Measurements from ENCODE around the gene EEF1AKMT3.

Gene EEF1AKMT3

DNA sequence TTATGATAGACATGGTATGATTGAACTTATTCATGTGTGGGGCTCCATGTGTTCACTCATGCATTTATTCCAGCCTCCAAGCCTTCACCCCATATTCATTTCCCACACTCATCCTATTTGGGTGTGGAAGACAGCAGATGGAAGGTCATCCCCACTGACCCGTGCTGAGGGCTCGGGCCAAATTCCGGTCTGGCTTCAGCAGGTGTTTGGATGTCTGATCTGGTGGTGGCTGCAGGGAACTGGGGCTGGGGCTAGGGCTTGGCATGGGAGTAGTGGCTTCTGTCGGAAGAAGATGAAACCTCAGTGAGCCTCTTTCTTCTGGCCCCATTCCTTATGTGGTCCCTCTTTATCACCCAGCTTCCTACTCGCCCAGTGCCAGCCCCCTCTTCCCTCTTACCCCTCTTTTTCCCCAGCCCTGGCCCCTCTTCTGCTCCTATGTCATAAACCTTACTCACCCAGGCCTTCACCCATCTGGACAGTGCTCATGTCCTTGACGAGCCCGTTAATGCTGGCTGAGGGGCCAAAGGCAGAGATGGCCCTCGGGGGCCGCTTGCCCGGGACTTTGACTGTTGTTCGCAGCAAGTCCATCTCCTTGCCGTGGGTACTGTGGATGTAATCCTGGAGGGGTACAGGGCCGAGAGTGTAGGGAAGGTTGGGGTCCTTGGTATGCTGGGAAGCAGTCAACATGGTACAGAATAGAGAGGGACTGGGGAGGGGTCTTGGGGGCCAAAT is 41.9 kb upstream of the EEF1AKMT3 start:
- no peak overlapping the region for H3K4me3 ChIP-seq (ENCODE audit: low read length)
- H3K27ac ChIP-seq (ENCODE audit: low read depth, low read length): no peak overlapping the region
- H3K36me3 ChIP-seq (ENCODE audit: control insufficient read depth, insufficient read depth, low read length): no peaks in the 10 kb centered on the region
- H3K27me3 ChIP-seq (ENCODE audit: control insufficient read depth, insufficient read depth, low read length): peaks cover 17% of the 10 kb centered on the region
- H3K4me1 ChIP-seq (ENCODE audit: control insufficient read depth, insufficient read depth, low read length): no peaks in the 10 kb centered on the region
- H3K9ac ChIP-seq (ENCODE audit: low read length): no peak overlapping the region

GRCh38 chr12:57731411-57732080 is 40.9 kb upstream of the EEF1AKMT3 start:
- H3K27ac ChIP-seq (ENCODE audit: low read depth, low read length): no peak overlapping the region
- no peaks in the 10 kb centered on the region for H3K36me3 ChIP-seq (ENCODE audit: control insufficient read depth, insufficient read depth, low read length)
- H3K27me3 ChIP-seq (ENCODE audit: control insufficient read depth, insufficient read depth, low read length): peaks cover 22% of the 10 kb centered on the region
- H3K4me3 ChIP-seq (ENCODE audit: low read length): no peak overlapping the region
- no peaks in the 10 kb centered on the region for H3K4me1 ChIP-seq (ENCODE audit: control insufficient read depth, insufficient read depth, low read length)
- H3K9ac ChIP-seq (ENCODE audit: low read length): no peak overlapping the region

DNA sequence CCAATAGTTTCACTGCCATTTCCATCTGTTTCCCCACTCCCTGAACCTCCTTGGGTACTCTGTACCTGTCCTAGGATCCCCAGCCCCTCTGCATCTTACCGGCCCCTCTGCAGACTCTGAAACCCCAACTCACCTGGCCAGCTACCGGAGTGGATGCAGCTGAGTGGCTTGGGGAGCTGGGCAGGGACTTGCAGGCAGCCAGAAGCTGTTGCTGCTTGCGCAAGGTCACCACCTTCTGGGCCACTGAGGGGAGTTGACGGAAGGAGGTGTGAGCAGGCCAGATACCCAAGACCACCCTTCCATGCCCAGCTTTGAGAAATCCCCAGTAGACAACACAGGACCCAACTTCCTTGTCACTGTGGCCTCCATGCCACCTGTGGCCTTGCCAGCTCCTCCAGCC is 40.1 kb upstream of the EEF1AKMT3 start:
- Histone ChIP-seq H3K27me3 (ENCODE audit: control insufficient read depth, insufficient read depth, low read length) (peaks cover 26% of the 10 kb centered on the region), H3K36me3 (ENCODE audit: control insufficient read depth, insufficient read depth, low read length) (no peaks in the 10 kb centered on the region), H3K27ac (ENCODE audit: low read depth, low read length) (no peak overlapping the region)

DNA sequence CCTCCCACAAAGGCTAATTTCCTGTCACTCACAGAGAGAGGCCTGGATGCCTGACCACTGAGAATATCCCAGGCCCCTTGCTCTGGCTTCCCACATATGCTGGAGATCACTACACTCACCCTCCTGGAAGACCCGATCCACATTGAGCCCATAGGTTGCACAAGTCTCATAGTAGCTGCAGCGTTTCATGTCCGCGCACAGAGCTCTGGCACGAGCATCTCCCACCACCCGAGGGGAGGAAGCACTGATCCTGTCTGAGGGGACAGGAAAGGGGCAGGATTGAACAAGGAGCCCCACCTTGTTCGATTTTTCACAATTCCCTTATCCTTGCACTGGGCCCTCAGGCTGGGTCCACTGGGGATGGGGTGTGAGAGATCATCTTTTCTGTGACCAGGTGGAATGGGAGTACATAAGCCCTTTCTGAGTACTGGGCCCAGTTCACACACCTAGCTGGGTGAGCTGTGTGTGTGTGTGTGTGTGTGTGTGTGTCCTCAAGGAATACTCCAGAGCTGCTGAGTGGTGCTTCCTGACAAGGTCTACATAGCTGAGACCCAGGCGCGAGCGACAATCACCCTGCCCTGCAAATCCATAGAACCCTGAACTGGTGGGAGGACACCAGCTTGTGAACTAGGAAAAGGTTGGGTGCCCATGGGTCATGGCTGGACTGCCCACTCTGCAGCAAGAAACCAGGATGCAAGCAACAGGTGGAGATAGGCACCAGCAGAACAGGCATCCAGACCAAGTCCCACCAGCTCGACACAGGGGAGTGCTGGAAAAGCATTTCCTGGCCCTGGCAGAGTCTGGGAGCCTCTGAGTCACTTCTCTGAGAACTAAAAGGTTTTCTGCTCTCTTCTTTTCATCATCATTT is 39.5 kb upstream of the EEF1AKMT3 start:
- no peaks in the 10 kb centered on the region for H3K36me3 ChIP-seq (ENCODE audit: control insufficient read depth, insufficient read depth, low read length)
- H3K27ac ChIP-seq (ENCODE audit: low read depth, low read length): no peak overlapping the region
- H3K27me3 ChIP-seq (ENCODE audit: control insufficient read depth, insufficient read depth, low read length): peaks cover 25% of the 10 kb centered on the region
- no peaks in the 10 kb centered on the region for H3K4me1 ChIP-seq (ENCODE audit: control insufficient read depth, insufficient read depth, low read length)
- H3K9ac ChIP-seq (ENCODE audit: low read length): no peak overlapping the region
- no peak overlapping the region for H3K4me3 ChIP-seq (ENCODE audit: low read length)

More for the DNA sequence above, 40.1 kb upstream of the EEF1AKMT3 start:
- no peaks in the 10 kb centered on the region for H3K4me1 ChIP-seq (ENCODE audit: control insufficient read depth, insufficient read depth, low read length)
- H3K9ac ChIP-seq (ENCODE audit: low read length): no peak overlapping the region
- no peak overlapping the region for H3K4me3 ChIP-seq (ENCODE audit: low read length)

- Histone ChIP-seq H3K9ac (ENCODE audit: low read length) (no peak overlapping the region), H3K27ac (ENCODE audit: low read depth, low read length) (no peak overlapping the region), H3K4me3 (ENCODE audit: low read length) (no peak overlapping the region), H3K4me1 (ENCODE audit: control insufficient read depth, insufficient read depth, low read length) (no peaks in the 10 kb centered on the region), H3K36me3 (ENCODE audit: control insufficient read depth, insufficient read depth, low read length) (no peaks in the 10 kb centered on the region), H3K27me3 (ENCODE audit: control insufficient read depth, insufficient read depth, low read length) (peaks cover 25% of the 10 kb centered on the region)
Measured at GRCh38 chr12:57733928-57734327, 38.5 kb upstream of the EEF1AKMT3 start.

- H3K9ac ChIP-seq (ENCODE audit: low read length): no peak overlapping the region
- no peaks in the 10 kb centered on the region for H3K4me1 ChIP-seq (ENCODE audit: control insufficient read depth, insufficient read depth, low read length)
- peaks cover 31% of the 10 kb centered on the region for H3K27me3 ChIP-seq (ENCODE audit: control insufficient read depth, insufficient read depth, low read length)
- H3K27ac ChIP-seq (ENCODE audit: low read depth, low read length): no peak overlapping the region
- H3K4me3 ChIP-seq (ENCODE audit: low read length): no peak overlapping the region
- no peaks in the 10 kb centered on the region for H3K36me3 ChIP-seq (ENCODE audit: control insufficient read depth, insufficient read depth, low read length)
Measured at GRCh38 chr12:57734591-57734990, 37.8 kb upstream of the EEF1AKMT3 start.

DNA sequence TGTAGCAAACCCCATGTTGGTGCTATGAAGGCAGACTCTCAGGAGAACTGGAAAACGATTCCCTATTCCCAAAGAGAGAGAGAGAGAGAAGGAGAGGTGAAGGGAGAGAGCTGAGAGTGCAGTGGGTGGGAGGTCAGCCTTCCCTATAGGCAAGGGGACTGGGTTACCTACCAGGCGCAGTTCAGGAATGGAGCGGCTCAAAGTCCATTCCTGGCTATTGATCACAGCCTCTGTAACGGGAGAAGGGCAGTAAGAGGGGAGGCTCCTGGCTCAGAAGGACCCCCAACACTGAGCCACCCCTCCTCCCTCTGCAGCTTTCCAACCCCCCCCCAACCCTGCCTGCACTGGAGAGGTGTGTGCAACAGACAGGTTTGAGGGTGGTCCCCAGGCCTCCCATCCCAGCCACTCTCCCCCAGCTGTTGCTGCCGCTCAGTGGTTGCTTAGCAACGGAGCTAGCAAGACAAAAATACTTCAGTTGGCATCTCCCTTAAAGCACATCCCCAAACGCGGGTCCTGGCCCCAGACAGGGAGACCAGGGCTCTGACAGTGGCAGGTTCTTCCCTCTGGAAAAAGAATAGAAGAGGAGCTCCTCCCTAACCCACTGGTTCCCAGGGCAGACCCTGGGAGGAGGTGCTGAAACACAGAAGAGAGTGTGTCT is 37.1 kb upstream of the EEF1AKMT3 start:
- H3K27ac ChIP-seq (ENCODE audit: low read depth, low read length): no peak overlapping the region
- H3K9ac ChIP-seq (ENCODE audit: low read length): no peak overlapping the region
- H3K27me3 ChIP-seq (ENCODE audit: control insufficient read depth, insufficient read depth, low read length): peaks cover 35% of the 10 kb centered on the region

GRCh38 chr12:57735952-57736740 is 36.3 kb upstream of the EEF1AKMT3 start:
- Histone ChIP-seq H3K4me3 (ENCODE audit: low read length) (no peak overlapping the region), H3K27me3 (ENCODE audit: control insufficient read depth, insufficient read depth, low read length) (peaks cover 35% of the 10 kb centered on the region), H3K9ac (ENCODE audit: low read length) (no peak overlapping the region), H3K27ac (ENCODE audit: low read depth, low read length) (no peak overlapping the region), H3K36me3 (ENCODE audit: control insufficient read depth, insufficient read depth, low read length) (no peaks in the 10 kb centered on the region), H3K4me1 (ENCODE audit: control insufficient read depth, insufficient read depth, low read length) (no peaks in the 10 kb centered on the region)

More for the DNA sequence above, 37.1 kb upstream of the EEF1AKMT3 start:
- Histone ChIP-seq H3K4me1 (ENCODE audit: control insufficient read depth, insufficient read depth, low read length) (no peaks in the 10 kb centered on the region), H3K4me3 (ENCODE audit: low read length) (no peak overlapping the region), H3K36me3 (ENCODE audit: control insufficient read depth, insufficient read depth, low read length) (no peaks in the 10 kb centered on the region)

DNA sequence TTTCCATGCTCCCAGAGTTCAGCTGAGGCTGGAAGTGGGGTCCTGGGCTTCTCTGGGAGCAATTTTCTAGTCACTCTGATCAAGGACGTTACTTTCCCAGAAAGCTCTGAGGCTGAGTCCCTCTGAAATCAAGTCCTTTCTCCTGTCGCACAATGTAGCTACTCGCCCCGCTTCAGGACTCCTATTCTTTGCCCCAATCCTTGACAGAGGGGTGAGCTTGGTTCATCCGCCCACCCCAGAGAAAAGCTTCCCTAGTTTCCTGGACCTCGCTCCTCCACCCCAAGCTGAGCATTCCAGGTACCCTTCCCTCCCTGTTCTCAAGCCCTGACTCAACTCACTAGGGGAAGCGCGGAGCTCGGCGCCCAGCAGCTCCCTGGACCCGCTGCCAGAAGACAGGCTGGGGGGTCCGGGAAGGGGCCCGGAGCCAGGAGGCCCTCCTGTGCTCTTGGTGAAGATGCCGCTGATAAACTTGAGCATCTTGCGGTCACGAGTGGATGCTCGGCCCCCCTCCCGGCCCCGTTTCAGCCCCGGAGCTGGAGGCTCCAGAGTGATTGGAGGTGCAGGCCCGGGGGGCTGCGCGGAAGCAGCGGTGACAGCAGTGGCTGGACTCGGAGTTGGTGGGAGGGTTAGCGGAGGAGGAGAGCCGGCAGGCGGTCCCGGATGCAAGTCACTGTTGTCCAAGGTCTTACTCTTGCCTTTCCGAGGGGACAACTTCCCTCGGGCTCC is 35.5 kb upstream of the EEF1AKMT3 start:
- peaks cover 35% of the 10 kb centered on the region for H3K27me3 ChIP-seq (ENCODE audit: control insufficient read depth, insufficient read depth, low read length)
- no peaks in the 10 kb centered on the region for H3K4me1 ChIP-seq (ENCODE audit: control insufficient read depth, insufficient read depth, low read length)
- H3K36me3 ChIP-seq (ENCODE audit: control insufficient read depth, insufficient read depth, low read length): no peaks in the 10 kb centered on the region
- no peak overlapping the region for H3K9ac ChIP-seq (ENCODE audit: low read length)
- no peak overlapping the region for H3K27ac ChIP-seq (ENCODE audit: low read depth, low read length)
- H3K4me3 ChIP-seq (ENCODE audit: low read length): no peak overlapping the region

DNA sequence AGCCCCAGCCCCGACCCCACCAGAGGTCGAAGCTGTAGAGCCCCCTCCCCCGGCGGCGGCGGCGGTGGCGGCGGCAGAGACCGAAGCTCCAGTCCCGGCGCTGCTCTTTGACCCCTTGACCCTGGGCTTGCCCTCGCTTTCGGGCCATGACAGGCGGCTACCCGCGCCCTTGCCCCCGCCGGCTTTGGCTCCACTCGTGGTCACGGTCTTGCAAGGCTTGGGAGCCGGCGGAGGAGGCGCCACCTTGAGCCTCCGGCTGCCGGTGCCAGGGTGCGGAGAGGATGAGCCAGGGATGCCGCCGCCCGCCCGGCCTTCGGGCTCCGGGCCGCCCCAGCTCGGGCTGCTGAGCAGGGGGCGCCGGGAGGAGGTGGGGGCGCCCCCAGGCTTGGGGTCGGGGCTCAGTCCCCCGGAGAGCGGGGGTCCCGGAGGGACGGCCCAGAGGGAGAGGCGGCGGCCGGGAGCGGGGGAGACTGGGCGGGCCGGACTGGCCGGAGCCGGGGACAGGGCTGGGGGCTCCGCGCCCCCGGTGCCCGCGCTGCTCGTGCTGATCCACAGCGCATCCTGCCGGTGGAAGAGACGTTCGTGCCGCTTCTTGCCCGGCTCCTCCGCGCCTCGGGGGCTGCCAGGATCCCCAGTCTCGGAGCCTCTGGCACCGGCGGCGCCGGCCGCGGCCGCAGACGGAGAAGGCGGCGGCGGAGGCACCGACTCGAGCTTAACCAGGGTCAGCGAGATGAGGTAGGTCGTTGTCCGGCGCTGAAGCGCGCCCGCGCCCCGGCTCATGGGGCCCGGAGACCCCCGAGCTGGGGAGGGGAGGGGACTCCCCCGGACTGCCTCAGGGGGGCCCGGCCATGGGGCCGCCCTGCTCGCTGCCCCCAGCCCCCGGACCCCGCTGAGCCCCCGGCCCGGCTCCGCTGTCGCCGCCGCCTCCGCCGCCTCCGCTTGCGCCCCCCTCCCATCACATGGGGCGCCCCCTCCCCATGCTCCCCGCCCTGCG is 34.6 kb upstream of the EEF1AKMT3 start:
- no peak overlapping the region for H3K9ac ChIP-seq (ENCODE audit: low read length)
- no peaks in the 10 kb centered on the region for H3K4me1 ChIP-seq (ENCODE audit: control insufficient read depth, insufficient read depth, low read length)
- no peak overlapping the region for H3K27ac ChIP-seq (ENCODE audit: low read depth, low read length)
- H3K27me3 ChIP-seq (ENCODE audit: control insufficient read depth, insufficient read depth, low read length): peaks cover 32% of the 10 kb centered on the region
- no peak overlapping the region for H3K4me3 ChIP-seq (ENCODE audit: low read length)
- H3K36me3 ChIP-seq (ENCODE audit: control insufficient read depth, insufficient read depth, low read length): no peaks in the 10 kb centered on the region
